Mesenchymal stem cell (in vitro differentiated cells and primary cell): ENCODE data around the gene HIPK3.

Source experiments
- DNase-seq: peaks from one replicate; pipeline ENCODE4 v3.0.0-alpha.2; 2013
- H2AFZ ChIP-seq: one replicate; pipeline ENCODE4 v1.6.1; 2013; ENCODE audit warnings: low read depth, mild to moderate bottlenecking, control low read depth, inconsistent platforms, low read length, moderate library complexity
- H2AK5ac ChIP-seq: 2 replicates; pipeline ENCODE4 v1.6.1; 2013; ENCODE audit warnings: low read length, moderate library complexity, mild to moderate bottlenecking, inconsistent platforms; ENCODE audit not compliant: severe bottlenecking
- H2BK120ac ChIP-seq: one replicate; pipeline ENCODE4 v1.6.1; 2013; ENCODE audit warnings: low read depth, mild to moderate bottlenecking, inconsistent platforms, low read length, moderate library complexity
- H2BK12ac ChIP-seq, 2 experiments: one replicate each; pipeline ENCODE4 v1.6.1; 2013; ENCODE audit warnings: inconsistent platforms in 2 of 2, low read length in 2 of 2, mild to moderate bottlenecking in 2 of 2, moderate library complexity in 2 of 2, control low read depth in 1 of 2
- H2BK15ac ChIP-seq: one replicate; pipeline ENCODE4 v1.6.1; 2013; ENCODE audit warnings: mild to moderate bottlenecking, low read depth, inconsistent platforms; ENCODE audit not compliant: poor library complexity, severe bottlenecking
- H2BK5ac ChIP-seq: 2 replicates; pipeline ENCODE4 v1.6.1; 2013; ENCODE audit warnings: low read depth, mild to moderate bottlenecking, low read length, control low read depth, inconsistent platforms; ENCODE audit not compliant: poor library complexity, severe bottlenecking
- H3K14ac ChIP-seq, 2 experiments: one replicate each; pipeline ENCODE4 v1.6.1; 2013; ENCODE audit warnings: inconsistent platforms in 2 of 2, low read length in 2 of 2, control low read depth in 1 of 2, mild to moderate bottlenecking in 1 of 2, moderate library complexity in 1 of 2
- H3K18ac ChIP-seq, 2 experiments: one replicate each; pipeline ENCODE4 v1.6.1; 2013; ENCODE audit warnings: inconsistent platforms in 2 of 2, low read length in 2 of 2, control low read depth in 1 of 2, low read depth in 1 of 2, mild to moderate bottlenecking in 1 of 2
- H3K23ac ChIP-seq, 2 experiments: one replicate each; pipeline ENCODE4 v1.6.1; 2013; ENCODE audit warnings: inconsistent platforms in 2 of 2, low read length in 2 of 2, mild to moderate bottlenecking in 2 of 2, moderate library complexity in 2 of 2, control low read depth in 1 of 2
- H3K27ac ChIP-seq: 2 replicates; pipeline ENCODE4 v1.5.1; 2013; ENCODE audit warnings: mild to moderate bottlenecking, moderate library complexity, low read length, control low read depth, inconsistent platforms; ENCODE audit not compliant: poor library complexity, severe bottlenecking
- H3K27me3 ChIP-seq, 2 experiments: 2 replicates each; pipeline versions ENCODE4 v1.6.1 to v1.7.0; 2013; ENCODE audit warnings: low read length in 2 of 2, mild to moderate bottlenecking in 2 of 2, moderate library complexity in 2 of 2, control low read depth in 1 of 2, inconsistent platforms in 1 of 2; ENCODE audit not compliant: control insufficient read depth in 1 of 2, insufficient read depth in 1 of 2
- H3K36me3 ChIP-seq, 2 experiments: 2 replicates each; pipeline versions ENCODE4 v1.6.1 to v1.7.0; 2013; ENCODE audit warnings: low read length in 2 of 2, control low read depth in 1 of 2, inconsistent platforms in 1 of 2, low read depth in 1 of 2, mild to moderate bottlenecking in 1 of 2; ENCODE audit not compliant: insufficient read depth in 2 of 2, control insufficient read depth in 1 of 2
- H3K4ac ChIP-seq, 2 experiments: one replicate each; pipeline ENCODE4 v1.6.1; 2013; ENCODE audit warnings: inconsistent platforms in 2 of 2, low read length in 2 of 2, mild to moderate bottlenecking in 2 of 2, moderate library complexity in 2 of 2, control low read depth in 1 of 2, low read depth in 1 of 2
- H3K4me1 ChIP-seq: 2 replicates; pipeline ENCODE4 v1.6.1; 2013; ENCODE audit warnings: low read depth, low read length, control low read depth; ENCODE audit not compliant: control insufficient read depth, insufficient read depth
- H3K4me2 ChIP-seq: 2 replicates; pipeline ENCODE4 v1.6.1; 2013; ENCODE audit warnings: low read length, mild to moderate bottlenecking, inconsistent platforms; ENCODE audit not compliant: poor library complexity, severe bottlenecking
- H3K4me3 ChIP-seq, 2 experiments: 2 replicates each; pipeline versions ENCODE4 v1.5.1 to v1.7.0; 2013; ENCODE audit warnings: low read length in 2 of 2, mild to moderate bottlenecking in 2 of 2, control low read depth in 1 of 2, low read depth in 1 of 2; ENCODE audit not compliant: insufficient read depth in 1 of 2
- H3K79me1 ChIP-seq: replicated peaks from 2 replicates; pipeline ENCODE4 v1.6.1; 2013; ENCODE audit warnings: mild to moderate bottlenecking, control low read depth, low read length, inconsistent platforms; ENCODE audit not compliant: poor library complexity, severe bottlenecking
- H3K9ac ChIP-seq: 2 replicates; pipeline ENCODE4 v1.7.0; 2013; ENCODE audit warnings: mild to moderate bottlenecking, low read length, moderate library complexity
- H3K9me3 ChIP-seq: 2 replicates; pipeline ENCODE4 v1.7.0; 2013; ENCODE audit warnings: mild to moderate bottlenecking, low read length; ENCODE audit not compliant: control insufficient read depth
- H4K8ac ChIP-seq: one replicate; pipeline ENCODE4 v1.6.1; 2013; ENCODE audit warnings: inconsistent platforms, mild to moderate bottlenecking, low read length, moderate library complexity
- H4K91ac ChIP-seq: one replicate; pipeline ENCODE4 v1.6.1; 2013; ENCODE audit warnings: mild to moderate bottlenecking, low read length, inconsistent platforms
- WGBS: methylation state at CpG from one replicate; pipeline ENCODE4 v1.1.7; 2013; ENCODE audit warnings: mixed read lengths; 5-methylcytosine and 5-hydroxymethylcytosine counted together

Gene HIPK3

GRCh38 chr11:33384220-33384619, 127.0 kb downstream of the HIPK3 start:
- Histone ChIP-seq H3K4me3 (no peak overlapping the region), H4K8ac (no peak overlapping the region), H3K27ac (no peak overlapping the region), H2BK15ac (no peak overlapping the region), H3K4me1 (peaks cover 5% of the 10 kb centered on the region), H3K18ac (no peak overlapping the region), H3K23ac (no peak overlapping the region), H3K9me3 (peaks cover 10% of the 10 kb centered on the region), H2BK12ac (no peak overlapping the region), H3K4me2 (no peak overlapping the region), H2AFZ (no peak overlapping the region), H3K4ac (no peak overlapping the region), H2AK5ac (no peak overlapping the region), H2BK5ac (no peak overlapping the region), H4K91ac (no peak overlapping the region), H3K36me3 (no peaks in the 10 kb centered on the region), H3K14ac (no peak overlapping the region), H3K9ac (no peak overlapping the region), H3K27me3 (no peaks in the 10 kb centered on the region), H3K79me1 (peaks cover 23% of the 10 kb centered on the region), H2BK120ac (no peak overlapping the region)
- DNase-seq: no peak
- 86% methylated on average over 1 of the region's 2 CpGs for WGBS

GRCh38 chr11:33387581-33387980, 130.4 kb downstream of the HIPK3 start:
- WGBS: 81% methylated on average over 2 of the region's 3 CpGs
- Histone ChIP-seq H3K18ac (no peak overlapping the region), H2BK15ac (no peak overlapping the region), H3K4me2 (no peak overlapping the region), H3K4me3 (no peak overlapping the region), H3K9me3 (peaks cover 10% of the 10 kb centered on the region), H2AFZ (no peak overlapping the region), H3K14ac (no peak overlapping the region), H3K4ac (no peak overlapping the region), H3K9ac (no peak overlapping the region), H4K91ac (no peak overlapping the region), H3K36me3 (peaks cover 0 to 13% of the 10 kb centered on the region in 2 experiments), H3K27me3 (no peaks in the 10 kb centered on the region), H2BK5ac (no peak overlapping the region), H2BK12ac (no peak overlapping the region), H4K8ac (no peak overlapping the region), H3K23ac (no peak overlapping the region), H2AK5ac (no peak overlapping the region), H3K27ac (peak overlapping the region; percentile 58), H3K79me1 (peaks cover 19% of the 10 kb centered on the region), H3K4me1 (peaks cover 5% of the 10 kb centered on the region), H2BK120ac (no peak overlapping the region)
- no peak for DNase-seq

DNA sequence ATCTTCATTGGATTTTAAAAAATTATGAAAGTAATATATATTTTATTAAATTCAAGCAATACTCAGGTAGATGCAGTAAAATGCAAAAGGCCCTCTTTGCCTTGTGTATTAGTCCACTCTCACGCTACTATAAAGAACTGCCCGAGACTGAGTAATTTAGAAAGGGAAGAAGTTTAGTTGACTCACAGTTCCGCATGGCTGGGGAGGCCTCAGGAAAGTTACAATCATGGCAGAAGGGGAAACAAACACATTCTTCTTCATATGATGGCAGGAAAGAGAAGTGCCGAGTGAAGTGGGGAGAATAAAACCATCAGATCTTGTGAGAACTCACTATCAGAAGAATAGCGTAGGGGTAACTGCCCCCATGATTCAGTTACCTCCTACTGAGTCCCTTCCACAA, 130.8 kb downstream of the HIPK3 start:
- H3K27ac ChIP-seq: peak overlapping the region; percentile 58
- no peak overlapping the region for H3K4me3 ChIP-seq
- H3K9ac ChIP-seq: no peak overlapping the region
- no peak overlapping the region for H4K8ac ChIP-seq
- H3K27me3 ChIP-seq: no peaks in the 10 kb centered on the region
- H3K79me1 ChIP-seq: peaks cover 20% of the 10 kb centered on the region
- H3K18ac ChIP-seq: no peak overlapping the region
- no peak overlapping the region for H3K4ac ChIP-seq
- H3K14ac ChIP-seq: no peak overlapping the region
- no peak overlapping the region for H3K4me2 ChIP-seq
- H2AFZ ChIP-seq: no peak overlapping the region
- no peak overlapping the region for H4K91ac ChIP-seq
- no peak overlapping the region for H2BK12ac ChIP-seq
- H3K9me3 ChIP-seq: peaks cover 10% of the 10 kb centered on the region
- no peak overlapping the region for H2BK120ac ChIP-seq
- no peak overlapping the region for H2BK15ac ChIP-seq
- H3K23ac ChIP-seq: no peak overlapping the region
- no peak for DNase-seq
- peaks cover 0 to 14% of the 10 kb centered on the region in 2 experiments for H3K36me3 ChIP-seq
- WGBS: 96% methylated on average over 5 of the region's 5 CpGs
- no peak overlapping the region for H2AK5ac ChIP-seq
- H3K4me1 ChIP-seq: peaks cover 3% of the 10 kb centered on the region
- H2BK5ac ChIP-seq: no peak overlapping the region

GRCh38 chr11:33388793-33389525, 131.8 kb downstream of the HIPK3 start:
- H3K27ac ChIP-seq: no peak overlapping the region
- no peak overlapping the region for H2BK120ac ChIP-seq
- DNase-seq: no peak
- H3K4ac ChIP-seq: no peak overlapping the region
- no peak overlapping the region for H3K4me2 ChIP-seq
- peaks cover 16% of the 10 kb centered on the region for H3K79me1 ChIP-seq
- WGBS: 100% methylated on average over 4 of the region's 7 CpGs
- H3K9ac ChIP-seq: no peak overlapping the region
- H3K18ac ChIP-seq: no peak overlapping the region
- H2BK12ac ChIP-seq: no peak overlapping the region
- peaks cover 0 to 20% of the 10 kb centered on the region in 2 experiments for H3K36me3 ChIP-seq
- H4K91ac ChIP-seq: no peak overlapping the region
- no peak overlapping the region for H3K23ac ChIP-seq
- no peak overlapping the region for H2BK15ac ChIP-seq
- H2AK5ac ChIP-seq: no peak overlapping the region
- H2BK5ac ChIP-seq: no peak overlapping the region
- no peak overlapping the region for H3K14ac ChIP-seq
- no peaks in the 10 kb centered on the region for H3K27me3 ChIP-seq
- no peaks in the 10 kb centered on the region for H3K4me1 ChIP-seq
- H3K4me3 ChIP-seq: no peak overlapping the region
- H4K8ac ChIP-seq: no peak overlapping the region
- H3K9me3 ChIP-seq: peaks cover 10% of the 10 kb centered on the region
- no peak overlapping the region for H2AFZ ChIP-seq
